NCI-H2107 treated with DMSO at 0.1 percent for 48 hours (cell line): ENCODE data around the gene MRPS23.

ENCODE experiments used
- DNase-seq: peaks from one replicate; lab custom pipeline; 2025; ENCODE audit not compliant: unreplicated experiment; lab: John Stamatoyannopoulos, UW

Gene MRPS23

DNA sequence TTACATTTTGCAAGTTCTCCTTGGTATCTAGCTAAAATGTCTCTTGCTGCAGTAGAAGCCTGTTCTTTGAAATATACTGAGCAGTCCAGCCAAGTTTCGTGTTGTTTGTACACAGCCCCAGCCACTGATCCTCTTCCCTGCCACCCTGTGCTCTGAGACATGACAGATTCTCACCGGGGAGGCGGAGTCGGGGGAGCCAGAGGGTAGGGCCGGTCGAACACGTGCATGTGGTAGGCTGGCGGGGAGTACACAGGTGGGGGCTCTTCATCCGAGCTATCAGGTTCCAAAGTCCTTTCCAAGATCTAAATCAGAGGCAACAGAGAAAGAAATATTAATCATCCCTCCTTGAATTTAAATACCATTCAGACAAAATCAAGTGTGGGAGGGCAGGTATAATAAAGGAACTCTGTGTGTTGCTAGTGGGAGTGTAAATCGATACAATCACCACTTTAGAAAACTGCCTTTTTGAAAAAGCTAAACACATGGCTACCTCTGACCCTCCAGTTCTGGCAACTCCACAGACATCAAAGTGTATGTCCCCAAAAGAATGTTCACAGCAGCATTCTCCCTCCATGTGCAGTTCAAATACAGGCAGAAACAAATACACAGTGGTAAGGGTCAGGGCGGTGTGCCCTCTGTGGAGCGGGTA lies 29.7 kb upstream of the MRPS23 start:
- peak; percentile 57 for DNase-seq

DNA sequence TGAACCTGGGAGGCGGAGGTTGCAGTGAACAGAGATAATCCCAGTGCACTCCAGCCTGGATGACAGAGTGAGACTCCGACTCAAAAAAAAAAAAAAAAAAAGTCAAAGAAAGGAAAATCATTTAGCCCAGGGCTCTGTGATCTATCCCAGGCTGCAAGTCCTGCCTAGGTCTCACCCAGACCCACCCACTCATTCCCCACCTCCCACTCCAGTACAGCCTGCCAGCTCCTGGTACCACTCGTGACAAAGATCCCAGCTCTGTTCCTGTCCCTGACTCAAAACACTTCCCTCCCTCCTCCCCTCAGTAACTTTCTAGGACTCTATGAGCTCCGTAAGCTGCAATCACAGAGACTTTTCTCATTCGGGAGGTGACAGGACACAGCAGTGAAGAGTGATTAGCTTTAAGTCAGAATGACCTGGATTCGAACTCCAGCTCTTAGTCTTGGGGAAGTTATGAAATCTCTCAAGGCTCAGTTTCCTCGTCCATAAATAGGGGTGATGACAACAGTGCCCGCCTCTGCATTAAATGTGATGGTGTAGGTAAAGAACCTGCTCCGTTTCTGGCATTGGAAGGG lies 28.0 kb upstream of the MRPS23 start:
- no peak for DNase-seq

DNA sequence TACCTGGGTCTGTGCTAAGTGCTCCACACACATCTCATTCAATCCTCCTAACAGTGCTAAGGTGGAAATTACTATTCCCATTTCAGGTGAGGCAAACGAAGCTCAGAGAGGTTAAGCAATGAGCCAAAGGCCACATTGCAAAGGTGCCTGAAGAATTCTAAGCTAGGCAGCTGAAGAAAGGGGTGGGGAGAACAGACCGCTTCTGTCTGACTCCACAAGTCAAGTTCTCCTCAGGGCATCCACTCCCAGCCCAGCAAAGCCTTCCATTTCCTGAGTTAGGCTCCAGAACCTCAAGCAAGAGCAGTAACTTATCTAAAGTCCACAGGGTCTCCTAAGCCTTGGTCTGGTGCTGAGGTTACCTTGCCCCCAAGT lies 27.0 kb upstream of the MRPS23 start:
- DNase-seq: no peak

DNA sequence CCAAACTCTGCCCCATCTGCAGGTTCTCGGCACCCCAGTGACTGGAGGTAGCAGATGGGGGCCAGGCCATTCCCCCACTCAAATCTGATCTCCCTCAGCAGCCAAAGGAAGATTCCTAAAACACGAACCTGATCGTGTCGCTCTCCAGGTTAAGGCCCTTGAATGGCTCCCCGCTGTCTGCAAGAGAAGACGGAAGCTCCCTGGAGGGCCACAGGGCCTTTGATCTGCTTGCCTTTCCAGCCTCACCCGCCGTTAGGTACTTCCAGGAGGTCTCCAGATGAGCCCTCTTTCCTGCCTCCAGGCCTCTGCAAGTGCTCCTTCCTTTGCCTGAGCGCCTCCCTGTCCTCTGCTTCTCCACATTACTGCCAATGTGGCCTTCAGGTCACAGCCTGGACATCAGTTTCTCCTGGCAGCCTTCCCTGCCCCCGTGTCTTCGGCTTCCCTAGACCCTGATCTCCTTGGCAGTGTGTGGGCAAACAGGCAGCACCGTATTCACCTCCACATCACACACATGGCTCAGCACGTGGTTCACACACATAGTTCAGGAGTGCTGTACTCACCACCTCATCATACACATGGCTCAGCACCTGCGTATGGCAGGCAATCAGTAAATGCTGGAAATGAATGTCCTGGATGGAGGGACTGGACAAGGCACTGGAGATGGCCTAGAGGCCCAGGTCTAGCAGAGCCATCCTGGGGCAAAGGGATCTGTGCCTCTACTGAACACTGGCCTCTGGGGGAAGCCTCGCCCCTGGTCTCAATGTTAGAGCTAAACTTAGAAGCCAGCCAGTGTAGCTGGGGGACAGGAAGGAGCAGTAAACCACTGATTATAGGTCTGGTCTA lies 26.4 kb upstream of the MRPS23 start:
- DNase-seq: no peak

DNA sequence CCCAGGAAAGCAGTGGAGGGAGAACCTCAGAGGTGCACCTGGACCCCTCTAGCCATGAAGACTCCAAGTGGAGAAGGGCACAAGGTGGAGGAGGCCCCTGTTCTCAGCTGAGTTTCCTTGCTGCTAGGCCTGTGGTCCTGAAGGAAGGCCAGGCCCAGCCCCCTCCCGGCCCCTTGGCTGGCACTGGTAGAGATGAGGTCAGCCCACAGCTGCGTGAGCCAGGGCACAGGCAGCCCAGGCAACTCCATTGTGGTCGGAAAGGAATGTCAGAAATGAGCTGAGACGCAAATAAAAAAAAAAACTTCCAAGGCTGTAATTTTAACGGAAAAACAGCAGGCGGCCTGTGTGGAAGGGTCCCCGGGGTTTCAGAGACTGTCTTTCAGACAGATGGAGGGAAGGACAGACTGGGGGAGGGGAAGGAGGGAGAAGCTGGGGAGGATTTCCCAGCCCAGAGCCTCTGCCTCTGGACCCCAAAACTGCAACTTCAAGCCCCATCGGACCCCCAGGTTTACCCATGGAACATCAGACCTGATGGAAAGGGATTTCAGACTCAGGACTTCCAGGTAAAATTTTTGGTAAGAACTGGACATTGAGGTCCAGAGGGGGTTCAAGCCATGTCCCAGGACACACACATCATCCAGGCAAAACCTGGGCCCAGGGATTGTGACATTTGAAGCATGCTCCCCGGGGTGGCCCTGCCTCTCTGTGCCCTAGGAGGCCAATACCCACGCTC lies 25.6 kb upstream of the MRPS23 start:
- peak; percentile 78 for DNase-seq

DNA sequence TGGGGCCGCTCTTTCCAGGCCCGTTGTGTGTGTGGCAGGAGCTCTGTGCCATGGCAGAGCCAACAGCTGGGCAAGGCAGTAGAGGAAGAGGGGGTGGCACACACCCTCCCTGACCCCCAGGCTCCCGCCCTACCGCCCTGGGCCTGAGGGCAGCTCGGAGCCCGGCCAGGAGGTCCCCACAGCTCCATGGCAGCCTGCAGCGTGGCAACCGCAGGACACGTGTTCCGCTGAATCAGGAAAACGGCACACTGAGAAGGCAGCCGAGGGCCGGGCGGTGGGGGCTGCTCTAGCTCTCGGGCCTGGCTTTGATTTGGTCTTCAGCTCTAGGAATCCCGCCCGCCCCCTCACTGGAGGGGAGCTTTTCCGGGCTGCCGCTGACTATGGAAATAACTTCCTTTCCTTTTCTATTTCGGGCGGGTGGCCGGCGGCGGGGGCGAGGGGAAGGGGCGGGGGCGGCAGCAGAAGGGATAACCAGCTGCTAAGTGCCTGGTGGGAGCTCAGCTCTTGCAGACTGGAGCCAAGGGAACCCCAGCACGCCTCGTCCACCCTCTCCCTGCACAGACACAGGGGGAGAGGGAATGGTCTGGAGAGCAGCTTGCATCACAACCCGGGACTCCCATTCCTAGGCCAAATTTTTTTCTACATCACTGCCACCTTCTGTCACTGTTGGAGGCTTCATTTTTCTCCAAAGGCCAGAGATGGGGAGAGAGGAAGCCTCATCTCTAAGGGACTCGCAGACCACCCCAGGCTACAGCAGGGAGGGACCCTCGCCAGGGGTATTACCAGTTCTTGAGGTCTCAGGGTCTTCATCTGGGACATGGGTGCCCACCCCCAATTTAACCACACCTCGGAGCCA lies 24.8 kb upstream of the MRPS23 start:
- DNase-seq: no peak

DNA sequence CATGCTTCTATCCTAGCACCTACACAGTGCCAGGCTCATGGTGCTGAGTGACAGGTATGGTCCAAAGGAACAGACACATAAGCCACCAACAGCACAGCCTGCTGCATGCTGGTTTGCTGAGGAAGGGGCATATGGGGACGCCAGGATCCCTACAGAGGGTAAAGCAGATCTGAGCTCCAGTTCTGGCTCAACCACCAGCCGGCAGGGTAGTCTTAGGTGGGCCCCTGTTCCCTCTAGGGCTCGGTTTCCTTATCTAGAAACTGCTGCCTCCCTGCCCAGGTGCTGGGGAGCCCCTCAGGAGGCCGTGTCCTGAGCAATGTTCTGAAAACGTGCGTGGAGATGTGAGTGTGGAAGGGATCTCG lies 24.2 kb upstream of the MRPS23 start:
- DNase-seq: no peak

DNA sequence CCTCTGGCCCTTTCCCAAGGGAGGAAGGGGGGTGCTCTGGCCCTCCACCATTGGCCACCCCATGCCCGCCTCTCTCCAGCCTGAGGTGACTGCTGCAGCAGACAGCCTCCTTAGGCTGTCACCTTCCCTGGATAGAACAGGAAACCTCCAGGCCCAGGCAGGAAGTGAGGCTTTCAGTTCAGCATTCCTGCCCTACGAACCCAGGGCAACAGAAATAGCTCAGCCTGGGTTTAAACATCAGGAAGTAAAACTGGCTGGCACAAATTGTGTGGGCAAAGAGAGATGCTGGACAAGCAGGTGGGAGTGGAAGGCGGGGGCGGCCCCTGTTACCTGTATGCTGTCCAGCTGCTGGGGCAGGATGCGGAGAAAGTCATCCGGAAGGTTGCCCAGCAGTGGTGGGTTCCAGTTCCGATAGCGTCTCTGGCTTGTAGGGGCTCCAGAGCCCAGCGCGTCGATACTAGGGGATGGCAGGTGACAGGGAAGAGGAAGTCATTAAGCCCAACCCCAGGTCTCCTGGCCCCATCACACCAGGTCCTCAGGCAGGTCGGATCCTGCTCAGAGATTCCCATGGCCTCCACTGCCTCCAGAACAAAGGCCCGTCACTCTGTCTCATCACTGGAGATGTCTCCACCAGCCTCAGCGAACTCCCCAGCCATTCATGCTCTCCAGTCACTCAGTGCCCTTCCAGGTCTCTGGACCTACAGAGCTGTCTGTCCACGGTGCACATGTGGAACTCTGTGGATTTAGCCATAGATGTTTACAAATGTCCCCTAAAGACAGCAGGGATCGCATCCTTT lies 23.6 kb upstream of the MRPS23 start:
- DNase-seq: no peak

DNA sequence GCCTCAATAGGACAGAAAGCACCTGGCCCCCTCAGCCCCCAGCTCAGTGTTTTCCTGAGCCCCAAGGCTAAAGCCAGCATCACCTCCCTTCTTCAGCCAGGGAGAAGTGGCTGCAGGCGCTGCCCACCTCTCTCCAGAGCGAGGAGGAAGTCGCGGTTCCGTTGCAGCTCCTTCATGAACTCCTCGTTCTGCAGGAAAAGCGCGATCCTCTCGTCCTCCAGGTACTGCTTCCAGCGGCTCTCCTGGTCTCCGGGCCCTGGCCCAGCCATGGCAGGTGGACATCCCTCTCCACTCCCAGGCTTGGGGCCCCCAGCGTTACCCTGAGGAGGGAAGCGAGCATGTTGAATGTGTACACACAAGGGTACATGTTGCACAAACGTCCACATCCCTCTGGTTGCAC lies 22.7 kb upstream of the MRPS23 start:
- DNase-seq: no peak

DNA sequence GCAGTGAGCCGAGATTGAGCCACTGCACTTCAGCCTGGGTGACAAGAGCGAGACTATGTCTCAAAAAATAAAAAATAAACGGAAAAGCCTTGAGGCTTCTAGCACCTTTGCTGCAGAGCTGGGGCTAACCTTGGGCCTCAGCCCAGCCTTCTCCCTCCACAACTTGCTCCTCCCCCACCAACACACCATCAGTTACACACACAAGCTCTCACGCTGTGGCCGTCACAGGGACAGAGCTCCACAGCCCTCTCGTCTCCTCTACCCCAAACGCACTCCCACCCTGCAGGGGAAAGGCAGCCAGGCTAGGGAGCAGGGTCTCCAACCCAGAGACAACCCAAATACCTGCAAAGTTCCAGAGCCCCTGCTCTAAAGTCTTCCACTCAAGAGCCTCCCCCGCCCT lies 22.0 kb upstream of the MRPS23 start:
- no peak for DNase-seq

DNA sequence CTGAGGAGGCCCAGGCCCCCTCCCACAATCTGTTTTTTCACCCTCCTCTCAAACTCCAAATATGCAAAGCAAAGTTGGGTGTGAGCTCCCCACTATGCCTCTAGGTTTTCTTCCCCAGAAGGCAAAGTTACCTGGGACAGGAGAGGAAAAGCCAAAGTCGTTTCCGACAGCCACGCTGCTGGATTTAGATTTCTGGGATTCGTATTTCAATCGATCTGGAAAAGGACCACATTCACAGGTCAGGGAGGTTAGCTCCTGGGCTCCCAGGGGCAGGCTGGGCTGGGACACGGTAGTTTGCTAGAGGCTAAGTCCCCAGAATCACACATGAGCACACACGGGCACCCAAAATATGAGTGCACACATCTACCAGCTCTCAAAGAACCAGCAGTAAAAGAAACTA lies 21.3 kb upstream of the MRPS23 start:
- no peak for DNase-seq

DNA sequence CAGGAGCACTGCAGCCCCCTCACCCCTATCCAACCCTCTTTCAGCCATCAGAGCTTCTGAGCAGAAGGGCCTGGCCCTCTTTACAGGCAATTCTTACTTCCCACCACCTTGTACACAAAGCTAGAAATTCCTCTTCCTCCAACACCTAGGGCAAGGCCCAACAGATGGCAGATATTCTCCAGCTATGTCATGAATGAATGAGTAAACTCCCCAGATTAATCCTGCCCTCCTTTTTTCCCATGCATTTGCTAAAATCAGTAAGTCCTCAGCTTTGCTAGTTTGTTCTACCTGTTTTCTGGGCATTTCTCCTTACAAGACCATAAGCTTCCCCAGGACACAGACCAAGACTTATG lies 20.4 kb upstream of the MRPS23 start:
- DNase-seq: no peak

DNA sequence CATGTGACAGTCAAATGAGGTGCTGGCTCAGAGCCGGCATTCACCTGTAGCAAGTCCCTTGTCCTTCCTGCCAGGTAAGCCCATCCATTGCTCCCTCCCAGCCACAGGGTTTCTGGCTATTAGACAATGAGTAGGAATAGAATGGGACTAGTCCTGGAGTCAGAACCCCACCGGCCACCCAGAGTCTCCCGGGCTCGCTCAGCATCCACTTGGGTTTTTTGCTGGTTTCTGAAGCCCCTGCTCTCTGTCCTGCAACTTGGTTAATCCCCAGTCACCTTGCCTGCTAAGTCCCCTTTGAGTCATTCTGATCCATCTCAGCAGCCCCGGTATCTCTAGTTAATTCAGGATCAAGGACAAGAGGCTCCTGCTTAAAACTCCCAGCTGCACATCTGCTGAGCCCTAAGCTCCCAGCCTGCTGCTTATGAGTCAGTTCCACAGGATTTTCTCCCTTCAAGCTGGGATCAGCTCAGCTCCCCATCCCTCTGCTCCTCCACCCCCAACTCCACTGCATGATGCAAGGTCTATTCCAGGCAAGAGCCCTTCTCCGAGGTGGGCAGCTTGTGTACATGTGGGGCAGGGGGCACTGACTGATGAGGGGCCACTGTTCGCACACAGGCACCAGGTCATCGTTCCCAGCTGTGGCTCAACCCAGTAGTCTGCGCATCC lies 19.9 kb upstream of the MRPS23 start:
- no peak for DNase-seq

DNA sequence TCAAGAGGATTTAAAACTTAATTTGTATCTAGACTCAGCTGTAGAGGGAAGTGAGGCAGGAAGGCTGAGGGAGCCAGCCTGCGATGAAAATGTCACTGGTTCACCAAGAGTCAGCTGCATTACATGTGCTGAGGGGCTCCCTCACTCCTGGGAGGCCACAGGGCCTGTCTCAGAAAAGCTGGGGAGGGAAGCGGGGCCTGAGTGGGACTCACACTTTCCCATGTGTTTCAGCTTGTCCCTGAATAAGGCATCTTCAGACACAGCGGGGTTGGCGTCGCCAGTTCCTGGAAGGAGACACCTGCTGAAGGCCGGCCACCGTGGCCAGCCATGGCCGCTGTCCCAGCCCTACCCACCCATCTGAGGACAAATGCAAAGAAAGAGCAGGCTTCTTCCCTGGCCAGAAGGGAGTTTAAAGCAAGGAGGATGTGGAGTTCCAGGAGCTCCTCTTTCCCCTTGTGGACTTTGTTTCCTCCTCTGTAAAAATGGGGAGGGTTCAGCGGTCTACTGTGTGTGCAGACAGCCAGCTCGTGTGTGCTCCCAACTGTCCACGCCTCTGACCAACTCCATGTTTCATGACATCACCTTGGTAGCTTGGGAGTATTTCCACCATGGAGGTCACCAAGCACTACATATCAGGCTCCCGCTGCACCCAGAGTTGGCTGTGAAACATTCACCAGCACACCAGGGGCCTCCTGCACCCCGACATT lies 19.2 kb upstream of the MRPS23 start:
- no peak for DNase-seq

DNA sequence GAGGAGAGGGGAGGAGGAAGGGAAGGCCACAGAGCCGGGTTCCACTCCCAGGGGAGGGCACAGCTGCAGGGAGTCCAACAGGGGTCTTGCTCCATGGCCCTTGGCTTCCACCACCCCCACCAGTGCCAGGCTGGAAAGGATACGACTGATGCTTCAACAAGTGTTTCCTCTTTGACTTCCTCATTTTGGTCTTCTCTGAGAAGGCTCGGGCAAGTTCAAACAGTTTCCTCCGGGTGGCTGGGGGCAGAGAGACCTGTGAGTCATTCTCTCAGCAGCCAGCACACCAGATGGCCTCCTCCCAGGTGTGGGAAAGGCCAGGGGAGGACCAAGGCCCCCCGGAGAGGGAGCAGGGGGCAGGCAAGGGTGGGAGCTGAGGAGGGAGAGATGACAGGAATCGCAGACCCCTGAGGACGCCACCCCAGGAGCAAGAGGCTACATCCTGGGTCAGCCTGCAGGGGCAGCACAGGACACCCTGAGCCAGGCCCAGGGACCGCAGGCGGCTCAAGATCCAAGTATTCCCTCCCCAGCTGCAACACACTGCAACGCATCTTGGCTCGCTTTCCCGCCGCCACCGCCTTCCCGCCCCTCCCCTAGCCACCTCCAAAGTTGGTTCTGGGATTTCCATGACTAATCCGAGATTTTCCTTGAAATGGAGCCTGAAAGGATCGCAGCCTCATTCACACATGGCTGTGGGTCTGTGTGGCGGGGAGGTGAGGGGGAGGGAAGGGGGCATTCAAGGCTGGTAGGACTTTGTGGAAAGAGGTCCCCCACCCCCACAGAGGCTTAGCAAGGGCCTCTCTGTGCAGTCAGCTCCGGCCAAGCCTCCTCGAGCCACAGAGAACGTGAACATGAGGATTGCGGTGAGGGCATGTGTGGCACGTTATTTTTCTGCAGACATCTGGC lies 18.4 kb upstream of the MRPS23 start:
- DNase-seq: no peak

DNA sequence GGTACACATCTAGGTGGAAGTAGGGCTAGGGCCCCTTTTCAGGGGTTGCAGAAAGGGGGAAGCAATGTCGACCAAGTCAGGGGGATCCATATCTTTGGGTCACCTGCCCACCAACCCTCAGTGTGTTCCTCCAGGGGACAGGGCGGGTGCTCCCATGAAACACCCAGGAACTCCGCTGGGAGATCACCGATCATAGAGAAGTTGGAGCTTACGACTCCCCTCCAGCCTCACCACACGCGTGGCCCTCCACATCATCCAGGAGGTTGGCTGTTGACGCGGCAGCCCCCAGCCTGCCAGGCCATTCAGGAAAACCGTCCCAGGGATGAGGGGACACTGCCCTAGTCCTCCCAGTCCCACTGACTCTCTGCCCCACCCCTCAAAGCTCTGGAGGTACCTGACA lies 17.3 kb upstream of the MRPS23 start:
- no peak for DNase-seq

DNA sequence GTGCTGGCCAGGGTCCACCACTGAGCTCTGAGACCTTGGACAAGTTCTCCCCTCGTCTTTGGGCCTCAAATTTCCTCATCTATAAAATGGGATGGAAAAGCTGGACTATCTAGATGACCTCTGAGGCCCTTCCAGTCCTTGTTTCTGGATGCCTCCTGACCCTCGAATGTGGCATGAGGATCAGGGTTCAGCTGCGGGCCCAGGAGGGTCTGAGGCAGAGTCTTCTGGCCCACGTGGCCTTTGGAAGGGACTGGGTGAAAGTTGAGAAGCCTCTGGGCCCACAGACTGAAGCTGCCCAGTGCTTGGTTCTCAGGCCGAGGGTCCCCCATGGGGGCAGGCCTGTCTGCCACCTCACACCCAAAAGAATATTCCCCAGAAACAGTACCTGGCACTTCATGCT lies 16.9 kb upstream of the MRPS23 start:
- no peak for DNase-seq

DNA sequence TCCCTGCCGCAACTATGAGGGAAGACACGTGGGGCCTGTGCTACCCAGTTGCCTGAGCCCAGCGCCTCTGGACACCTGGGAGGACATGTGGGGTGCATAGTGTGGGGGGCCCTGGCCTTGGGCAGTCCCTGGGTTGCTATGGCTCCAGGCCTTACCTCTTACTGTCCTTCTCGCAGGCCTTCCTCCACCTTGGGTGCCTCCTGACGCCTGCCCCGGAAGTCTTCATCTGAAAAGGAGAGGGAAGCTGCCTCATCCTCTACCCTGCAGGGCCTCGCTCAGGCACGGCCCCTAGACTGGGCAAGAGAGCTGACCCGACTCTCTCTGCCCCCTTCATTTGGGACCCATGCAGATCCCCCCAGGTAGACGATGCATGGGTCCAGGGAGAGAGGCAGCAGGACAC lies 16.5 kb upstream of the MRPS23 start:
- no peak for DNase-seq
